Tibial nerve (tissue), 4 donors: Measurements from ENCODE around the gene DUSP28.

Source experiments
- EP300 ChIP-seq, 2 donors: sonication (generic); formaldehyde crosslinking; IDR thresholded peaks; one replicate each; pipeline ENCODE4 v1.6.1; 2017; ENCODE audit warnings: antibody characterized with exemption in 2 of 2, mild to moderate bottlenecking in 1 of 2
- POLR2A ChIP-seq, 2 donors: fragments of 450-650 bp; IDR thresholded peaks; one replicate each; pipeline ENCODE4 v1.6.1; 2017; ENCODE audit warnings: antibody characterized with exemption in 2 of 2, mild to moderate bottlenecking in 2 of 2, moderate library complexity in 2 of 2
- TF ChIP-seq, protein P1 (sequence below), 5 experiments: fragments of 200-600 bp in 3 of 5; fragments of 450-650 bp in 2 of 5; sonication (generic) in 3 of 5; IDR thresholded peaks; one replicate each; pipeline ENCODE4 v1.5.1; 2016 to 2019; ENCODE audit warnings: antibody characterized with exemption in 5 of 5, mild to moderate bottlenecking in 3 of 5, moderate library complexity in 2 of 5

DNA sequence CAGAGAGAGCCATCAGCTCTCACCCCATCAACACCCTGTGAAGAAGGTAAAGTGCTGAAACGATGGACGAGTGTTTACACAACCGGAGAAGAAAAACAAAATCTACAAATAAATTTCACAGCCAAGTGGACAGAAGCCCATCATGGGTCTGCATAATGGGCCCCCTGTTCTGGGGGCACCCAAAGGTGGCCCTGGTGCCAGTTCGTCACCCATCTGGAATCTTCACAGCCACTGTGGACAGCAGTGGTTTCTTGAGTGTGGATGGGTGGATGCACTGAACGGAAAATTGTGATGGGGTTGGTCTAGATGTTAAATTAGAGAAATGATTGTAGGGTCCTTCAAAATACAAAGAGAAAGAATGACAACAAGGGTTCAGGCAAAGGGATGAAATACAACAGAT lies 41.2 kb upstream of the DUSP28 start:
- TF ChIP-seq, protein P1, sequence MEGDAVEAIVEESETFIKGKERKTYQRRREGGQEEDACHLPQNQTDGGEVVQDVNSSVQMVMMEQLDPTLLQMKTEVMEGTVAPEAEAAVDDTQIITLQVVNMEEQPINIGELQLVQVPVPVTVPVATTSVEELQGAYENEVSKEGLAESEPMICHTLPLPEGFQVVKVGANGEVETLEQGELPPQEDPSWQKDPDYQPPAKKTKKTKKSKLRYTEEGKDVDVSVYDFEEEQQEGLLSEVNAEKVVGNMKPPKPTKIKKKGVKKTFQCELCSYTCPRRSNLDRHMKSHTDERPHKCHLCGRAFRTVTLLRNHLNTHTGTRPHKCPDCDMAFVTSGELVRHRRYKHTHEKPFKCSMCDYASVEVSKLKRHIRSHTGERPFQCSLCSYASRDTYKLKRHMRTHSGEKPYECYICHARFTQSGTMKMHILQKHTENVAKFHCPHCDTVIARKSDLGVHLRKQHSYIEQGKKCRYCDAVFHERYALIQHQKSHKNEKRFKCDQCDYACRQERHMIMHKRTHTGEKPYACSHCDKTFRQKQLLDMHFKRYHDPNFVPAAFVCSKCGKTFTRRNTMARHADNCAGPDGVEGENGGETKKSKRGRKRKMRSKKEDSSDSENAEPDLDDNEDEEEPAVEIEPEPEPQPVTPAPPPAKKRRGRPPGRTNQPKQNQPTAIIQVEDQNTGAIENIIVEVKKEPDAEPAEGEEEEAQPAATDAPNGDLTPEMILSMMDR (IDR thresholded peaks at IDR 0.05), result no peak
- TF ChIP-seq EP300 (IDR thresholded peaks at IDR 0.05) (no peak), POLR2A (IDR thresholded peaks at IDR 0.05) (no peak)
